GM19240 (cell line): Measurements from ENCODE around the gene HERC3.
"Not testable (repeated sequence)": the region's sequence is repeated elsewhere in the genome, so short reads cannot be mapped to it uniquely, and the experiment has no call there.

Experiments used
- DNase-seq: peaks from one replicate; pipeline ENCODE4 v3.0.0; 2011; ENCODE audit warnings: low spot score; ENCODE audit not compliant: insufficient read length

Gene HERC3

GRCh38 chr4:88606832-88607231, 14.6 kb downstream of the HERC3 start:
- DNase-seq = no peak

GRCh38 chr4:88609387-88609786, 17.1 kb downstream of the HERC3 start:
- DNase-seq = no peak

GRCh38 chr4:88609794-88610193, 17.5 kb downstream of the HERC3 start:
- DNase-seq = not testable (repeated sequence)

- no peak for DNase-seq
Measured at GRCh38 chr4:88610771-88611170, 18.5 kb downstream of the HERC3 start.

- no peak for DNase-seq
Measured at GRCh38 chr4:88613417-88613875, 21.2 kb downstream of the HERC3 start.

- no peak for DNase-seq
Measured at GRCh38 chr4:88614058-88614457, 21.8 kb downstream of the HERC3 start.

- DNase-seq = no peak
Measured at GRCh38 chr4:88616275-88617150, 24.2 kb downstream of the HERC3 start.

- no peak for DNase-seq
Measured at GRCh38 chr4:88618782-88619485, 26.7 kb downstream of the HERC3 start.

- DNase-seq = no peak
Measured at GRCh38 chr4:88619971-88620370, 27.7 kb downstream of the HERC3 start.

GRCh38 chr4:88621763-88622327, 29.6 kb downstream of the HERC3 start:
- DNase-seq = no peak

GRCh38 chr4:88623097-88623496, 30.8 kb downstream of the HERC3 start:
- no peak for DNase-seq

- no peak for DNase-seq
Measured at GRCh38 chr4:88628746-88629145, 36.5 kb downstream of the HERC3 start.

- no peak for DNase-seq
Measured at GRCh38 chr4:88629826-88630225, 37.5 kb downstream of the HERC3 start.

- DNase-seq = no peak
Measured at GRCh38 chr4:88630756-88631155, 38.5 kb downstream of the HERC3 start.

- DNase-seq = no peak
Measured at GRCh38 chr4:88643932-88644331, 51.7 kb downstream of the HERC3 start.

GRCh38 chr4:88645994-88646393, 53.7 kb downstream of the HERC3 start:
- no peak for DNase-seq

- DNase-seq = no peak
Measured at GRCh38 chr4:88646528-88647280, 54.4 kb downstream of the HERC3 start.

GRCh38 chr4:88649716-88650115, 57.4 kb downstream of the HERC3 start:
- no peak for DNase-seq

GRCh38 chr4:88653371-88653946, 61.2 kb downstream of the HERC3 start:
- DNase-seq = no peak

- DNase-seq = no peak
Measured at GRCh38 chr4:88655226-88655625, 62.9 kb downstream of the HERC3 start.
